ENCODE results near the gene CLSTN3.
A peak's percentile ranks its signal among the peaks of the same experiment; 100 is the strongest.
"Not testable (repeated sequence)": the region's sequence is repeated elsewhere in the genome, so short reads cannot be mapped to it uniquely, and the experiment has no call there.

CLSTN3 gene

DNA sequence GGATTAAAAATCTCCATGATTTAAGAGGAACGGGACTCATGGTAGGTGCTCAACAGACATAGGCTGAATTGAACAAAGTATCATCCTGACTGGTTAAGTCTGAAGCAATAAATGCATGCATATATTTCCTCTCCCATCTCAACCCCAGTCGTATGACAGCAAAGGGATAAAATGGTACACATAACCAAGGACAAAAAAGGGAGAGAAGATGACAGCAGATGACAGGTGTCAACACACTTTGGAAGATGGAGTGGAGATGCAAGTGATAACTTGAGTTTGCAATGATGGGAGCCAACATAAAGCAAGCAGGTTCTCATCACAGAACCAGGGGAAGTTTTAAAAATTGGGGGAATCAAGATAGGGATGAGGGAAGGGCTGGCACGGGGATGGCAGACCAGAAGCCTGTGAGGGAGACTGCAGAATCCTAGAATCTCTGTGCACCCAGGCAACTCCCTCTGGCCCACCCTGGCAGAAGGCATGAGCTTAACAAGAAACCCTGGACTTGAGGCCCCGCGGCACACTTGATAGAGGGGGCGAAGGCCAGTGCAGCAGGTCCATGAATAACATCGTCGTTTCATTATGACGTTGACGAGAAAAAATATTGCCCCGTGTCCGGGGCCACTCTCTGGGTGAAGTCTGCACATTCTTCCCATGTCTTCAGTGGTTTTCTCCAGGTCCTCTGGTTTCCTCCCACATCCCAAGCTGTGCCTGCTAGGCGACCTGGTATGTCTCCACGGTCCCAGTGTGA, 26.2 kb upstream of the CLSTN3 start:
- no peak for DNase-seq (ENCODE audit: low read depth in 2 of 2)

DNA sequence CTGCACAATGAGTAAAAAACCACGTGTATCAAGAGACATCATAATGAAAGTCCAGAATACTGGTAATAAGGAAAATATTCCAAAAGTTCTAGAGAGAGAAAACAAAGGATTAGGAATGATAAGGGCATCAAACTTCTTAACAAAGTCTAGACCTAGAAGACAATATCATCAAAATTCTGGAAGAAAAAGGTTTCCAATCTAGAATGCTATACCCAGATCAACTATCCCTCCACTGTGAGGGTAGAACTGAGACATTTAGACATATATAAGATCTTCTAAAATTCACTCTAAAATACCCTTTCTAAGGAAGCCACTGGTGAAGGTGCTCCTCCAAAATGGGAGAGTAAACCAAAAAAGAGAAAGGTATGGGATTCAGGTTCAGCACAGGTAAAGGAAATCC, 24.1 kb upstream of the CLSTN3 start:
- DNase-seq (ENCODE audit: low read depth in 2 of 2), result no peak

DNA sequence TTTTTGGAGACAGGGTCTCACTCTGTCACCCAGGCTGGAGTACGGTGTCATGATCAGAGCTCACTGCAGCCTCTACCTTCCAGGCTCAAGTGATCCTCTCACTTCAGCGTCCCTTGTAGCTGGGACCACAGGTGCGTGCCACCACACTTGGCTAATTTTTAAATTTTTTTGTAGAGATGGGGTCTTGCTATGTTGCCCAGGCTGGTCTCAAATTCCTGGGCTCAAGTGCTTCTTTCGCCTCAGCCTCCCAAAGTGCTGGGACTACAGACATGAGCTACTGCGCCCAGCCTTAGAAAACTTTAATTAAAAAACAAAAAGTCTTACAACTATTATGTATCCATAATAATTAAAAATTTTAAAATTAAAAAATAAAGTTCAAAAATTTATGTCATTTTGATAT, 23.0 kb upstream of the CLSTN3 start:
- DNase-seq (ENCODE audit: low read depth in 2 of 2), result not testable (repeated sequence)

DNA sequence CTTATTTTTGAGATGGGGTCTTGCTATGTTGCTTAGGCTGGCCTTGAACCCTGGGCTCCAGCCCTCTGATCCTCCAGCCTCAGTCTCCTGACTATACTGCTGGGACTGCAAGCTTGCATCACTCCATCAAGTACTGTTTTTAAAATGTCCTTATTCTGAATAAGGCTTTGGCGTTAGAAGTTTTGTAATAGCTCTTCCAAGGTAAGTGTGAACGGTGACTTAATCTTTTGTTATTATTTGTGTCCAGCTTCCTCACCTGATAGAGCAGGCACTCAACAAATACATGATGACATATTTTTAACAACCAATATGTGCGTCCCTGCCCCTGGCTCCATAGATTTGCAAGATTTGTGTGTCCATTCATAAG, 22.6 kb upstream of the CLSTN3 start:
- no peak for DNase-seq (ENCODE audit: low read depth in 2 of 2)

DNA sequence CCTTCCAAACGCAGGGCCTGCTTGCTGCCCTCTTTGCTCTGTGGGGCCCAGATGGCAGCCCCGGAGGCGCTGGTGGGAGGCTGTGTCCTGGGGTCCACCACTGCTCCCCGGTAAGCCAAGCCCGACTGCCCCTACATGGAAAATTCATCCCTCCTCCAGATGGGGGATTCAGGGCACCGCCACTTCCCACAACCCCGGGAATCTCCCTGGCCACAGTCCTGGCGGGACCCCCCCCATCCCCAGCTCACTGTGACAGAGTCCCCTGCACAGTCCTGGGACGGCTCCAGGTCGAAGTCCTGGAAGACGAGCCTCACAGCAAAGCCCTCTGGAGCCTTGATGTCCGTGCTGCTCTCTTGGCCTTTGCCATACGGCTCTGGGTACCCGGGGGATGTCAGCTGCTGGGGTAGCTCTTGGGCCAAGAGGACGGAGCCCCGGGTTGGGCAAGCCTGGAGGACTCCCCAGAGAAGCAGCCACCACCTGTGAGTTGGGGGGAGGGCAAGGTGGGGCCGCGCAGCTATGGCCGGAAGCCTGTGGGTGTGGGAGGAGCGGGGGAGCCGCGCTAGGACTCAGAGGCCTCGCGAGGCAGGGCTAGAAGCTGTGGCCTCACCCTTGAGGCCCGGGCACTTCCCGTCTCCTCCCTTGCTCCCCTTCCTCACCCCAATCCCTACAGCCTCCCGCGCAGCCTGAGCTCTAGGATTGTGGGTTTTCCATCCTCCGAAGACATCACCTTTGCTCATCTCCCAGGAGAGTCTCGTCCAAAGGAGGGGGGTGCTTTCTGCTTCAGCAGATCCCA, 22.0 kb upstream of the CLSTN3 start:
- DNase-seq (ENCODE audit: low read depth in 2 of 2), result peak; percentile 48 to 67

DNA sequence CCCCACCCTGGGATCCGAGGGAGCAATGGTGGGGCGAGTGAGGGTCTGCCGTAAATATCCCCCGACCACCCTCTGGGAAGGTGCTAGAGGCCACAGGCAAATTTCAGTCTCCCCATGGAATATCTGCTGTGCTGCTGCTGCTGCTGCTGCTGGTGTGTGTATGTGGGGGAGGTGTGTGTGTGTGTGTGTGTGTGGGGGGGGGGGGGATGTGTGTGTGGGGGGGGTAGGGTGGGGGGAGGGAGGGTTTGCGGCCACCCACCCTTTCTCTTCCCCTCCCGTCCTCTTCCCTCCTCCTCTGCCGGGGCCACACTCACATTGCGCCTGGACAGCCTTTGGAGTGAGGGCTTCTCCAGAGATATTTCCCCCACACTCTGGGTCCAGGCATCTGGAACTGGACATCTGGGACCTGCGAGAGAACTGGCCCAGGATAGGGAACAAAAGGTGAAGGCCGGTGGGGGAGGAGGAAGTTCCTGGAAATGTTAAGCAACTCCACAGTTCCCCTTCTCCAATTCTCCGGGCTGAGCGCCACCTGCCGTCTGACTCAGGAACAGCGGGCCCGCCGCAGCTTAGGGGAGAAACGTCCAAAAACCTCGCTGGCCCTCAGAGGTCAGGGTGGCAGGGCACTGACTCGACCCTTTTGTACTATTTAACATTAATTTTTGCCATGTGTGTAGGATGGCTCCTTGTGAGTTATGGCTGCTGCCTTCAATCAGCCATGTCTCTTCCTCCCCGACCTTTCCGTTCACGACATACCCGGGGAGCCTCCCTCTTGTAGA, 21.2 kb upstream of the CLSTN3 start, which contains the start of gene C1RL:
Gene C1RL (minus strand): TSS at position 419 of the 776 bp plus-strand sequence. CDS start 34 bp downstream, at position 385.
- peak; percentile 64 to 88 for DNase-seq (ENCODE audit: low read depth in 2 of 2)

DNA sequence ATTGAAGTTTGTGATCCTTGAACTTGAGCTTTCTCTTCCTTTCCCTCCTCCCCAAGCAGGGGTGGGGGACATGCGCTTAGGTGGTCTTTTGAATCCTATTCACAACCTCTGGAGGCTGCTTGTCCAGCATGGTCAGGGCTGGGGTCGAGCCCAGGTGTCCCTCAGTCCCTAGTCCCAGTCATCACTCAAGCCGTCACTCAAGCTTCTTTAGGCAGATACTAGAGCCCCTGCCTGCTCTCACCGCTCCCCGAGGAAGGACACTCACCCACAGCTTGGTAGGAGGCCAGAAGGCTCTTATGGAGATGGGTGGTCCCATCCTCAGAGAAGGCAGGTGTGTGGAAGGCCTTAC, 20.6 kb upstream of the CLSTN3 start:
- no peak for DNase-seq (ENCODE audit: low read depth in 2 of 2)

DNA sequence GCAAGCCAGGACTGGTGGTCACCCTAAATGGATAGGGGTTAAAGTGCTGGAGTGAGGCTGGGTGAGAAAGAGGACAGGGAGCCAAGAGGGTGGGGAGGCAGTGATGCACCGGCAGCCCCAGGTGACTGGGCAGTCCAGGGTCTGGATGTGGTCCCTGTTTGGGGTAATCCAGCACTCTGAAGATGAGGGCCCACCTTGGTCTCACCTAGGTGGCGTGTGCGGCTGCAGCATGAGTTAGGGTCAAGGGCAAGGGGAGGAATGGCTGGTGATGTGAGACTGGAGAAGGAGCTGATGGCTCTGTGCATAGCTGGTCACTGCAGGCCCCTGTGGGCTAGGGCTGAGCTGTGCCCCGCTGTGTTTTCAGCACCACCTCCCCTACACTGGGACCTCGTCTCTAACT, 19.5 kb upstream of the CLSTN3 start:
- no peak for DNase-seq (ENCODE audit: low read depth in 2 of 2)

DNA sequence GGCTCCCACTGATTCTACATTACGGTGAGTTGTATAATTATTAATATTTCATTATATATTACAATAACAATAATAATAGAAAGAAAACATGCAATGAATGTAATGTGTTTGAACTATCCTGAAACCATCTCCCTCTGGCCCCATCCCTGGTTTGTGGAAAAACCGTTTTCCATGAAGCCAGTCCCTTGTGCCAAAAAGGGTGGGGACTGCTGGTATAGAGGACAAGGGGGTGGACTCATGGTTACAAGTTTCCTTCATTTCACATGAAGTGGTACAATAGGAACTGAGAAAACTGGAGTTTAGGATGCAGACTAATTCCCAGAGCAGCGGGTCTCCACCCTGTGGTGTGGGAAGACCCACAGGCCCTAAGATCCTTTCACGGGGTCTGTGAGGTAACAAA, 18.1 kb upstream of the CLSTN3 start:
- DNase-seq (ENCODE audit: low read depth in 2 of 2), result no peak

DNA sequence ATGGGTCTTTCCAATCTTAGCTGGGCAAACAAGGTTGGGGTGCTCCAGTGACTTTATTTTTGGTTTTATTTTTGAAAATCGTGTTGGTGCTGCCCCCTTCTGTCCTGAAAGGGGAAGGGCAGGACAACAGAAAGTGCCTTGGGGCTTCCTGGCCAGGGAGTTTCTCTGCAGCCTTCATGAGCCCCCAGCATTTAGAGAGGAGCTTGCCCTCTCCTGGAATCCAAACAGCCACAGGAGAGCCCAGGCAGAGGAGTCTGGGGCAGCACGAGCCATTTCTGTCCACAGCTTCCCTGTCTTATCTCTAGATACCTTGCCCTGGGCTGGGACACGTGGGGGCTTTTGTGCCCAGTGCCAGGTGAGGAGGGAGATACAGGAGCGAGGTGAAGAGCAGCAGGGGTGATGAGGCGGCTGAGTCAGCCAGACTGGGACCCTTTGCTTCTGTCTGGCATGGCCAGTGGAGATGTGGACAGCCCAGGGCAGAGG, 16.7 kb upstream of the CLSTN3 start:
- DNase-seq (ENCODE audit: low read depth in 2 of 2), result no peak

DNA sequence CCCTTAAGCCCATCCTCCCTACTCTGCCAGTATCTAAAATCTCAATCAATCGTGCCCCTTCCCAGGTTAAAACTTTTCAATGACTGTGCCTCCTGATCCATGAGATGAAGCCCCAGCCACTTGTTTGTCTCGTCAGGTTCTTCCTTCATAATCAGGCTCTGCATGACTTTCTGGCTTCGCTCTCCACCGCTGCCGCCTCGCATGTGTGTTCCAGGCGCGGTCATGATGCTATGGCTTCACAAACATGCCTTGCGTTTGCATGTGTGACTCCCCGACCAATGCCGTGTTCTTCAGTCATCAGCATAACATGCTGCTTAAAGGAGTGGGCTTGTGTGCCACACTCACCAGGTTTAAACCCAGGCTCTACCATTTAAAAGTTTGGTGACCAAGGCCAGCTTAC, 16.2 kb upstream of the CLSTN3 start:
- no peak for DNase-seq (ENCODE audit: low read depth in 2 of 2)

DNA sequence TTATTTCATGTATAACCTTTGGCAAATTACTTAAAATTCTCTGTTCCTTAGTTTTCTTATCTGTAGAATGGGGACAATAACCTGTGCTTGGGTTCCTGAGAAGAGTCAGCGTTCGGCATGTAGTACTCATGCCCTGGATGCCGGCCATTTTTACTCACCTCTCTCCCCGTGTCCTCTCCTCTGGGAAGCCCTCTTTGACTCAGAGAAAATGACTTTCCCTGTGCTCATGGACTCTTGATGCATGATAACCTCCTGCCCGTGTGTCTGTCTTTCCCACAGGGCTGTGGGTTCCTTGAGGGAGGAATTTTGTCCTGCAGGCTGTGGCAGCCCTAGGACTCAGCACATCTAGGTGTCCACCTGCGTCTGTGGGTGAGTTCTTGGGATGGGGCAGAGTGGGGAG, 15.3 kb upstream of the CLSTN3 start:
- no peak for DNase-seq (ENCODE audit: low read depth in 2 of 2)

DNA sequence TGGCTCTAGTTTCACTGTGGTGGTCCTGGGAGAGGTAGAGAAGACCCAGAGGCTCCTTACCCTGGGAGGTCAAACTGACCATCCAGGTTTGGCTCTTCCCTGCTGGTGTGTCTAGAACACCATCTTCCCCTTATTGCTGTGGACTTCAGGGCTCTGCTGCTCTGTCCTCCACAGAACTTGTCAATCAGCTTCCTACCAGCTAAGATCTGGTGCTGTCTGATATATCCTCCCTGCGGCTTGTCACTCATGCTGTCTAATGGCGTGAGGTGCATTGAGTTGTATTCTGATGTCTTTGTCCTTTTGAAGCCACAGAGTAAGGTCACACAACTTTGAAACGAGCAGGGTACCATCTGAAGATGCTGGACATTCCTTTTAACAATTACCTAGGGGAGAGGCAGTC, 14.0 kb upstream of the CLSTN3 start:
- no peak for DNase-seq (ENCODE audit: low read depth in 2 of 2)

DNA sequence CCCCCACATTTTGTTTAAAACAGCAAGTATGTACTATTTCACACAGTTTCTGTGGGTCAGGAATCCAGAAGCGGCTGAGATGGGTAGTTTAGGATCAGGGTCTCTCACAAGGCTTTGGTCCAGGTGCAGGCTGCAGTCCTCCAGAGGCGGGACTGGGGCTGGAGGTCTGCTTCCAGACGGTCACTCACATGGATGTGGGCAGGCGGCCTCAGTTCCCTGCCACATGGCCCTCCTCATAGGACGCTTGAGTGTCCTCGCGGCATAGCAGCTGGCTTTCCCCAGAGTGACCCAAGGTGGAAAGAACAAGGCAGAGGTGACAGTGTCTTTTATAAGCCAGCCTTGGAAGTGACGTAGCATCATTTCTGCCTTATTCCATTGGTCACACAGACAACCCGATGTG, 13.3 kb upstream of the CLSTN3 start:
- no peak for DNase-seq (ENCODE audit: low read depth in 2 of 2)

DNA sequence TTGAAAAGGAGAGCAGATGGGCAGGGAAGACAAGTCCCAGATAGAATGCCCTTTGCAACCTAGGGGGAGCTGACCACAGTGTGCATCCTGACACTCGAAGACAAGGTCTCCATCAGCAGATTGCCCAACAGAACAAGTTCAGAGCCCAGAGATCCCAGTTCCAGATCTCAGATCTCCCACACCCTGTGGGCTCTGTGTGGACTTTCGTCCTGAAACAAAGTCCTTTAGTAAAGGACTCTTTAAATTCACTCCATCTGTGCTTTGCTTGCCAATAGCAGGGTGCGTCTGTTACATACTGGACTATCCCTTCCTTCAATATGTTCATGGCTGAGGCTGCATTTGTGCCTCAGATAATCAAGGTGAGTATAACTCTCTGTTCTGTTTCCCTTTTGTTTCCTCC, 12.5 kb upstream of the CLSTN3 start:
- no peak for DNase-seq (ENCODE audit: low read depth in 2 of 2)

DNA sequence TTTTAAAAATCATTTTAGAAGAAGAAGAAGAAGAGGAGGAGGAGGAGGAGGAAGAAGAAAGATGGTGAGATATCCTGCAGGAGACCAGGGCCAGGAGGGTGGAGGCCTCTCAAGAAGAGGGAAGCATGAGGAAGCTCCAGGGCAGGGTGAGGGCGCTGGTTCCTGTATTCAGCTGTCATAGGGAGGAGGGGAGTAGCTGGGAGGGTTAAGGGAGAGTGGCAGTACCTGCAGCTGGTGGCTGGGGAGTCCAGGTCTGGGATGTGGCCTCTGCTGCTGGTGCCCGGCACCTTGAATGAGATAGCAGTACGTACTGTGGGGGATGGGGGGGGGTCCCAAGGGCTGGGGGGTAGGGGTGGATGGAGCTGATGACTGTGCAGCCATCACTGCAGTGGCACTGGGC, 11.3 kb upstream of the CLSTN3 start:
- no peak for DNase-seq (ENCODE audit: low read depth in 2 of 2)

DNA sequence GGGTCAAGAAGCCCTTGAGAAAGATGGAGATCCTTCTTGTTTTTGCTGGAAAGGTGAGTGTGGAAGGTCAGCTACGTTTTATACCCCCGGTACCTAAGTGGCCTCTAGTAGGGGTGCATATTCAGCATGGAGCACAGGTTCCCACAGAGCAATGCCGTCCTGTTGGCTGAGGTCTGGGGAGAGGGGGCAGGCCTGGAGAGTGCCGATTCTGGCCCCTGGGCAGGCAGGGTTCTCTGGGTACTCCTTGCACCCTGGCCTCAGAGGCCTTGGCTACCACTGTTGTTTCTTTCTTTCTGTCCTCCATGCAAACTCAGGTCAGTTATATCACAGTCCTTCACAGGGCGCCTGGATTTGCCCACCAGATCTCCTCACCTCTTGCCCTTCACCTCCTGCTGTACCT, 10.0 kb upstream of the CLSTN3 start:
- DNase-seq (ENCODE audit: low read depth in 2 of 2), result no peak

DNA sequence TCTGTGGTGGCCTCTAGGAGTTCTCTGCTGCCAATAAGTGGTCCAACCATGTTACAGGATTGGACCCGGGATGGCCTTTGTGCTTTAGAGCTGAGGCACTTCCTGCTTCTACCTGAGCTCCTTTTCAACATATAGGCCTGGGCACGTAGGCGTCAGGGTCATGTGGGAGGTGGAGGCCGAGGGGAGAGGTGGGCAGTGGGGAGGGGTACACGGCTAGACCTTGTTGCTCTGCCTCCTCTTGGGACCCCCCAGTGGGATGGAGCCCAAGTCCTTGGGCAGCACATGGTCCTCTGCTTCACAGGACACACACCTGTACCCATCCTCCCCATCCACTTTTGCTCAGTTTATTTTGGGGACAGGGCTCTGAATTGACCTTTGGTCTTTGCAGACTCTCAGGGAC, 8.8 kb upstream of the CLSTN3 start:
- no peak for DNase-seq (ENCODE audit: low read depth in 2 of 2)

DNA sequence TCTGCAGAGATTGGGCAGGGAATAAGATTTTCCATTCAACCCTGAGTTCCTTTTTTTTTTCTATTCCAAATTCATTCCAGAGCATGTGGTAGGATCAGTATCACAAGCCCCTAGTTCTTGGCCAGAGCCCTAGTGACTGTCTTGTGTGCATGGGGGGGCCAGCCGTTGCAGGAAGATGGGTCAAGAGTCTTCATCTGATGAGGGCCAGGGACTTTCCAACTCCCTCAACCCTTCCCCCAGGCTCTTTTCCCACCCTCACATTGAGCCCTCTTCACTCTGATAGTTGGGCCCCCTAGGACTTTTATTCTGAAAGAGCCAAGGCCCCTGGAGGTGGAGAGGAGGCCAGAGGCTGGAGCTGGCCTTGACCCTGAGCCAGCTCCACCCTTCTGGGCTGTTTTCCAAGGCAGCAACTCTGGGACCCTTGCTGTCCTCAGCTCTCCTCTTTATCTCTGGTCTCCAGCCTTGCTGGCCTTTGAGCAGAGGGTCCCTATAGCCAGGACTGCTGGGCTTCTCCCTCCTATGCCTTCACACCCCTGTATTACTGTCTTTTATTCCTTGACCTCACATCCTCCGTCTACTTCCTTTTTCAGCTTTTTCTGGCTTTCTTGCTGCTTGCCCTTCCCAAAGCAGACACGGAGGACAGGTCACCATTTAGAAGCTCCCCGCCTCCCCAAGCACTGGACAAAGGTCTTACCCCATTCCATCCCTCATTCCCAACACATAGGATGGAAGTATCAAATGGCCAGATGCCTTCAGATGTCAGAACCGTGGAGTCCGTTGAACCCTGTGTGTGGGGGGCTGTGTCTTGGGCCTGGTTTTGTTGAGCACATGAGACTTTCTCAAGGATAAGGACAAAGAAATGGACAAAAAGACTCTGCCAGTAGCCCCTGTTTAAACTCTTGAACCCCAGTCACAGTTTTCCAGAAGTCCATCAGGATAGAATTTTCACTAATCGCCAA, 7.1 kb upstream of the CLSTN3 start:
- DNase-seq (ENCODE audit: low read depth in 2 of 2), result no peak

DNA sequence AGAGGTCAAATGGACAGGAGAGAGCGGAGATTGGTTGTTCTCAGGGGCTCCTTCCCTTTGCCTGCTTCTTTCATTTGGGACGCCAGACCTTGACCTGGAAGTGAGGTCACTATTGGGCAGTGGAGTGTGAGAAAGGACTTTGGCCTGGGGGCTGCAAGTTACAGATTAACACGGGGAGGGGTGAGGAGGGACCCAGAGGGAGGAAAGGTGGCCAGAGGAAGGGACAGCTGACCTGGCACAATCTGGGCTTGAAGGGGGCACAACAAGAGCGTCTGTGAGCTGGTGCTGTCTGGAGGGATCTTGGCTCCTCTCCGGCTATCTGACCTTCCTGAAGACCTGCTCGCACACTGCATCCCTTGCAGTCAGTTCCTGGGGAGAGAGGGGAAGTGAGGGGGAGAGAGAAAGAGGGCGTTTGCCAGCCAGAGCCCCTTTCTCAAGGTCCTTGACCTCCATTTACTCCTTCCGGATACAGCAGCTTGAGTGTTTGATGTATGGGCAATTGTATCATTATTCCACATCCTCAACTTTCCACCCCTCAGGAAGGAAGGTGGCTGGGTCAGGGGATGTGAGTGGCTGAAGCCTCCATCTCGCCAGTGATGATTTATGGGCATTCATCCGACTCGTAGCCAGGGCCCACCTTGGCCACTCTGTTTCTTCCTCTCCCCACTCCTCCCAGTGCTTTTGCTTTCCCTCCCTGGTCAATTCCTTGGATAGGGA, 6.2 kb upstream of the CLSTN3 start:
- DNase-seq (ENCODE audit: low read depth in 2 of 2), result no peak
